Prostate gland (tissue), 2 donors: Measurements from ENCODE around the gene LGALS4. TPM values are rescaled to one million over a fixed set of nuclear protein-coding genes. Genes with fewer than 3 reads are reported as not detected.
"Not testable (repeated sequence)": the region's sequence is repeated elsewhere in the genome, so short reads cannot be mapped to it uniquely, and the experiment has no call there.

Source experiments
- DNase-seq: peaks from one replicate; pipeline ENCODE4 v3.0.0-alpha.2; 2019; ENCODE audit warnings: low spot score
- H3K27ac ChIP-seq, 2 donors: fragments of 200-600 bp; sonication (generic); 2 replicates each; pipeline ENCODE4 v1.5.1; 2017 to 2019
- H3K27me3 ChIP-seq: fragments of 200-600 bp; sonication (generic); replicated peaks from 2 replicates; pipeline ENCODE4 v1.5.1; 2019; ENCODE audit not compliant: insufficient read depth
- H3K36me3 ChIP-seq, 2 donors: fragments of 200-600 bp; sonication (generic); 1 replicate in 1 of 2; 2 replicates in 1 of 2; pipeline versions ENCODE4 v1.5.1 to v1.8.1; 2017 to 2019
- H3K4me1 ChIP-seq: fragments of 200-600 bp; sonication (generic); replicated peaks from 2 replicates; pipeline ENCODE4 v1.5.1; 2019
- H3K4me3 ChIP-seq, 2 donors: fragments of 200-600 bp; sonication (generic); 2 replicates each; pipeline ENCODE4 v1.5.1; 2017 to 2019
- H3K9me3 ChIP-seq: fragments of 200-600 bp; sonication (generic); 2 replicates; pipeline ENCODE4 v1.5.1; 2017
- CTCF ChIP-seq, 4 experiments: fragments of 200-600 bp in 2 of 4; fragments of 450-650 bp in 2 of 4; sonication (generic) in 2 of 4; IDR thresholded peaks; 1 replicate in 3 of 4; 2 replicates in 1 of 4; pipeline ENCODE4 v1.5.1; 2016 to 2019; ENCODE audit warnings: antibody characterized with exemption in 4 of 4, mild to moderate bottlenecking in 2 of 4, moderate library complexity in 2 of 4
- POLR2A ChIP-seq: fragments of 450-650 bp; IDR thresholded peaks from one replicate; pipeline ENCODE4 v1.6.1; 2016; ENCODE audit warnings: antibody characterized with exemption, mild to moderate bottlenecking
- POLR2AphosphoS5 ChIP-seq: sonication (generic); formaldehyde crosslinking; IDR thresholded peaks from one replicate; pipeline ENCODE4 v1.6.1; 2017; ENCODE audit warnings: antibody characterized with exemption
- WGBS: methylation state at CpG from one replicate; pipeline ENCODE4 v1.1.5; 2018; 5-methylcytosine and 5-hydroxymethylcytosine counted together
- intact Hi-C: fragments of 100-400 bp; cut with DNase I; formaldehyde crosslinking; loops from one replicate; pipeline ENCODE4 v1.14.2; 2022
- total RNA-seq, 2 donors: library from RNA; depleted of rRNA; stranded (reverse); fragments of >200 nt; gene quantifications; one replicate each; pipeline ENCODE4 v1.1.0, GENCODE V29; 2016

The LGALS4 gene
- total RNA-seq, 2 donors from 2014 or later = 0.91 to 3.7 TPM

- TF ChIP-seq CTCF (IDR thresholded peaks at IDR 0.05) (no peak), POLR2AphosphoS5 (no peak), POLR2A (no peak)
These were observed 13.6 kb downstream of the LGALS4 start for GRCh38 chr19:38799104-38799503.

GRCh38 chr19:38797781-38798180, 15.0 kb downstream of the LGALS4 start:
- H3K4me3 ChIP-seq, DNase-seq, intact Hi-C loops, H3K27me3 ChIP-seq, H3K36me3 ChIP-seq, H3K9me3 ChIP-seq, H3K4me1 ChIP-seq, H3K27ac ChIP-seq: not testable (repeated sequence)
- no CpG with 5 or more reads among the region's 33 CpGs for WGBS

More at GRCh38 chr19:38799104-38799503, 13.6 kb downstream of the LGALS4 start:
- Histone ChIP-seq H3K36me3 (no peaks in the 10 kb centered on the region), H3K27ac (no peak overlapping the region), H3K4me1 (no peaks in the 10 kb centered on the region), H3K4me3 (no peak overlapping the region), H3K9me3 (no peaks in the 10 kb centered on the region), H3K27me3 (no peaks in the 10 kb centered on the region)
- 89% methylated on average over 10 of the region's 10 CpGs for WGBS
- intact Hi-C loops = no loop called here
- DNase-seq = no peak

GRCh38 chr19:38796154-38796553, 16.6 kb downstream of the LGALS4 start:
- Histone ChIP-seq H3K9me3 (no peaks in the 10 kb centered on the region), H3K27me3 (no peaks in the 10 kb centered on the region), H3K36me3 (no peaks in the 10 kb centered on the region), H3K4me3 (no peak overlapping the region), H3K4me1 (no peaks in the 10 kb centered on the region), H3K27ac (no peak overlapping the region)
- WGBS = 46% methylated on average over 2 of the region's 2 CpGs
- DNase-seq = no peak
- TF ChIP-seq CTCF (IDR thresholded peaks at IDR 0.05) (no peak), POLR2A (no peak), POLR2AphosphoS5 (no peak)
- intact Hi-C loops = no loop called here

- H3K4me3 ChIP-seq = no peak overlapping the region
- H3K4me1 ChIP-seq = no peaks in the 10 kb centered on the region
- no peak for DNase-seq
- H3K36me3 ChIP-seq = no peaks in the 10 kb centered on the region
- no peak overlapping the region for H3K27ac ChIP-seq
- intact Hi-C loops = no loop called here
- TF ChIP-seq POLR2A (no peak), CTCF (IDR thresholded peaks at IDR 0.05) (no peak), POLR2AphosphoS5 (no peak)
- H3K27me3 ChIP-seq = no peaks in the 10 kb centered on the region
- 95% methylated on average over 4 of the region's 4 CpGs for WGBS
- H3K9me3 ChIP-seq = no peaks in the 10 kb centered on the region
These were observed 17.2 kb downstream of the LGALS4 start for GRCh38 chr19:38795549-38795948.

- no peak for DNase-seq
- Histone ChIP-seq H3K36me3 (no peaks in the 10 kb centered on the region), H3K9me3 (no peaks in the 10 kb centered on the region), H3K27me3 (no peaks in the 10 kb centered on the region), H3K4me1 (no peaks in the 10 kb centered on the region), H3K4me3 (no peak overlapping the region), H3K27ac (no peak overlapping the region)
- intact Hi-C loops = no loop called here
- TF ChIP-seq POLR2A (no peak), CTCF (IDR thresholded peaks at IDR 0.05) (no peak), POLR2AphosphoS5 (no peak)
- WGBS = 92% methylated on average over 5 of the region's 5 CpGs
These were observed 19.1 kb downstream of the LGALS4 start for GRCh38 chr19:38793671-38794070.
